ENCODE measurements around the gene AKIRIN2.

AKIRIN2 gene

DNA sequence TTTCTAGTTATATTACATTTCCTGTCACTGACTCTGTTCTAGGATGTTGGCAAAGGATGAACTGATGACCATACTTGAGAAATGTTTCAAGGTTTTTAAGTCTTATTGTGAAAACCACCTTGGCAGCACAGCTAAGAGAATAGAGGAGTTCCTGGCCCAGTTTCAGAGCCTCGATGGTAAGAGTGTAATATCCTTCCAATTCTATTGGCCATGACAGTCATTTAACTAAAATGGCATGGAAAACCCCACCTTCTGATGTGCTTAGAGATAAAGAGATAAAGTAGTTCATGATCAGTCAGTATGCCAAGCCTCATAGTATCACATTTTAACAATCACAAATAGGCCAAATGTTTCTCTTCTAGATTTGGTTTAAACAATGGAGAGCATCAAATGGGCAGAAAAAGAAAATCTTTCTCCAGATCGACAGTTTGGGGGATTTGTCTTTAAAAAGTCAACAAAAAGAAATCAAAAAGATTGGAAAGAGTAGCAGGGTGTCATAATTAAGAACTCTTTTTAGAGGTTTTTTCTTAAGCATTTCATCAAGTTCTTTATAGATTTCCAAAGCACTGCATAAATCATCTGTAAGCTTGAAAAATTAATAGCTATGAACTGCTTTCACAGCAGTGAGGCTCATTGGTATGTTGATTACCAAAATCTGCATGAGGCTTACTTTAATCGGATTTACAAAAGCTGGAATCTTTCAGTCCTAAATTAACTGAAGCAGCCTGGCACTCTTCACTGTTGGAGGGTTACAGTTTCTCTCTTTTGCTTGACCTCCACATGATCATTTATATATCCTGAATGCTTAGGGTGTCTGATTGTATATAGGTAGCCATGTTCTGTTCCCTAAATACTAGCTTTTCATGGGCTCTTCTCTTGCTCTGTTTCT, 48.7 kb downstream of the AKIRIN2 start:
- no peak for DNase-seq

DNA sequence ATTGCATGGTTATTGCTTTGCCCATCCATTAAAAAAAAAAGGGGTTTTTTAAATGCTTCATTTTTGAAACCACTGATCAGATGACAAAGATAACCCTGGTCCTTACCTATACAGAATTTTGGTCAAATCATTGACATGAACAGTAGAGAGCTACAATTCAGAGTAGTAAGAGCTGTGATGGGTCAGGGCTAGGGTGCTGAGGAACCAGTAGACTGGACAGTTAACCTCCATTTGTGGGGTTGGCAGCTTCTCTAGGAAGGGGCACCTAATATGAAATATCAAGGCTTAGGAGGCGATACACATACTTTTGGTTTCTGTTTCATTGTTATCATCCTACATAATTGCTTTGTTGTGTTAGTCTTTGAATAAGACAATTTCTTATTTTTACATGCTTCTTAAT, 57.0 kb downstream of the AKIRIN2 start:
- DNase-seq, result no peak

DNA sequence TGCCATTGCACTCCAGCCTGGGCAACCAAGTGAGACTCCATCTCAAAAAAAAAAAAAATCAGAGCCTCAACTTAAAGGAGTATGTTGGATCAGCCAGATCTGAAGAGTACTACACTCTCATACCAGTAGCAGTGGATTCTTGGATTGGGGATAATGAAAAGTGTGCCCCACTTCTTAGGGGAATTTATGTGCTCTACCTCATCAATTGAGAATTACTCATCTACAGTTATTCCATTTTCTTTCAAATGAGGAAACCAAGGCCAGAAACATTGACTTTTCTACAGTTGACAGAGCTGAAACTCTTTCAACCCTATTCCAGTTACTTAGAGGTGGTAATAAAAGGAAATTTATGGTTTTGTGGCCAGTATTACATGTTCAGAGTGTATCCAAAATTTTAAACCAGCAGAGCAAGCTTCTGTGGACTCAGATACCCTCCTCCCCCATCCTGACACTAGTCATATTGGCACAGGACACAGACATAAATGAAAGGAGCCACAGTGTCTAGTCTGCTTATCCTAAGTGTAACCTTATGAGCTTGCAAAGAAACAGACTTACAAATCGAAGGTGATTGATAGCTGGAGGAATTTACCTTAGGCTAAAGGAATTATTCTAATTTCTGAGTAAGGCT, 60.9 kb downstream of the AKIRIN2 start:
- no peak for DNase-seq

DNA sequence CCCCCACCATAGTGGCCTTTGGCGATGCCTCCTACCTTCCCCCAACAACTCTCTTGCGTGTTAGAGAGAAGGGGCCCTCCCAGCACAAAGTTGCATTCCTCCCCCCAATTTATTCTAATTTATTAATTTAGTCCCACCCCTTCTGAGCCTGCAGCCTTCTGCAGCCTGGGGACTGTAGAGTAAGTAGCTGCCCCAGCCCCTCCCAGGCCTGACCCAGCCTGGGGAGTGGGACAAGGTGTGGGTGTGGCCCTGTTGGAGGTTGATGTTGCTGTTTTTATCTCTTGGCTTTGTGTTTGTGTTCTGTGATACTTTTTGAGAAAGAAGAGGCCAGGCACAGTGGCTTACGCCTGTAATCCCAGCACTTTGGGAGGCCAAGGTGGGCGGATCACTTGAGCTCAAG, 62.7 kb downstream of the AKIRIN2 start:
- no peak for DNase-seq

DNA sequence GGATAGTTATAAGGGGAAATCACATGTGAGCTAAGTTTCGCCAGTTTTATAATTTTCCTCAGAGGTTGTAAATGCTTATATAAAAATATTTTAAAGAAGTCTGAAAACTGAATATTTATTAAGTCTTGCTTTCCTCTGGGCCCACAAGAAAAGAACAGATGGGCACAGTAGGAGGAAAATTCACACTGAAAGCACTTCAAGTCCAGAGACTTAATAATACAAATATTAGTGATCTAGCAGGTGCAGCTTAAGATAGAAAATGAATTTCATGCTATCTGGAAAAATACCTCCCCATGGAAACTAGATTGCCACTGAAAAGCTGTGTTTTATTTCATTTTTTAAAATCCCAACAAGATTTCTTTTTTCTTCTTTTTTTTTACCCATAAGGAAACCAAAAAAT, 64.9 kb downstream of the AKIRIN2 start:
- no peak for DNase-seq

DNA sequence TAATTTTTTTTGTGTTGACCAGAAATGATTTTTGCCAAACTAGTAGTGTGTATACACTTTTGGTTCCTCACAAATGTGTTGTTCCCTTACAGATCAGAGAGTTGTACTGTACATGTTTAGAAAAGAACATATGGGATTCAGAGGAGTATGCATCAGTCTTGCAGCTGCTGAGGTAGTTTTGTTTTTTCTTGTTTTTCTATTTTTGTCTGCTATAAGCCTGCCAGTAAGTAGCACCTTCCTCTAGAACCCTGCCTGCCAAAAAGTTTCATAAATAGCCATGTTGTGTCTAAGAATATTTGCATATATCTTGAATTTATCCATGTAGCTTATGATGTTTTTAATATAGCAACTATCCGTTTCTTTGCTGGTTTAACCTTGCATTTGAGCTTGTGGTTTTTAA, 65.7 kb downstream of the AKIRIN2 start:
- DNase-seq, result no peak

DNA sequence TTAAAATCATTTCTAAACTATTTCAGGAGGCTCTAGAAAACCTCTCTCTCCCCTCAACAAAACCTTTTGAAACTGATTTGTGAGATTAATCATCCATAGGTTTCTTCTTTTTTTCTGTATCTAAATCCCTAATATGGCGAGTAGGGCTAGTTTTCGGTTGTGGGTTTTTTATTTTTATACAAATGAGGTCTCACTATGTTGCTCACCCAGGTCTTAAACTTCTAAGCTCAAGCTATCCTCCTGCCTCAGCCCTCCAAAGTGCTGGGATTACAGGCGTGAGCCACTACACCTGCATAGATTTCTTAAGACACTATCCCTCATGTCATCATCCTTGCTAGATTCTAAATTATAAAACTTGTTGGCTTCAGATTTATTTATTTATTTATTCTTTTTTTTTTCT, 68.2 kb downstream of the AKIRIN2 start:
- DNase-seq, result no peak

DNA sequence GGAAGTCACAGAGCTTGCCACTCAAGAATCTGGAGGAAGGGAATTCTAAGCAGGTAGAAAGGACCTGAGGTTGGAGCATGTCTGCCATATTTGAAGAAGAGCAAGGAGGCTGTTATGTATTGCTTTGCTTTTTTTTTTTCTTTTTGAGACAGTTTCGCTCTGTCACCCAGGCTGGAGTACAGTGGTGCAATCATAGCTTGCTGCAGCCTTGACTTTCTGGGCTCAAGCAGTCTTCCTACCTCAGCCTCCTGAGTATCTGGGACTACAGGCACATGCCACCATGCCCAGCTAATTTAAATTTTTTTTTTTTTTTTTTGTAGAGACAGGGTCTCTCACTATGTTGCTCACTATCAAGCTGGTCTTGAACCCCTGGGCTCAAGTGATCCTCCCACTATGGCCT, 71.3 kb downstream of the AKIRIN2 start:
- no peak for DNase-seq

DNA sequence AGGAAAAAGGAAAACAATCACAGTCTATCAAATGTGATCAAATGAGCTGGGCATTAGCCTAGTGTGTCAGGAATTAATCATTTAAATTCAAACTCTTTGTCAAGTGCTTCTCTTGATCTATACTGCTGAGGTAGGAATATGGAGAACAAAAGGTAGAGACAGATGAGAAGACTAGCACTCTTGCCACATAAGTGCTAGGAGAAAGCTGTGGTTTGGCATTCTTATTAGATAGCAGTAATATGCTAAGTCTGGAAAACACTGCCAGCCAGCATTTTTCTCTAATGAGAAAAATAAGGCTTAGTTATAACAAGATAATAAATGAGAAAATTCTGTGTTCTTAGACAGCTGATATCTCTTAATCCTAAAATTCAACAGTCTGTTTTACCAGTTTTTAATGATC, 73.2 kb downstream of the AKIRIN2 start:
- no peak for DNase-seq

DNA sequence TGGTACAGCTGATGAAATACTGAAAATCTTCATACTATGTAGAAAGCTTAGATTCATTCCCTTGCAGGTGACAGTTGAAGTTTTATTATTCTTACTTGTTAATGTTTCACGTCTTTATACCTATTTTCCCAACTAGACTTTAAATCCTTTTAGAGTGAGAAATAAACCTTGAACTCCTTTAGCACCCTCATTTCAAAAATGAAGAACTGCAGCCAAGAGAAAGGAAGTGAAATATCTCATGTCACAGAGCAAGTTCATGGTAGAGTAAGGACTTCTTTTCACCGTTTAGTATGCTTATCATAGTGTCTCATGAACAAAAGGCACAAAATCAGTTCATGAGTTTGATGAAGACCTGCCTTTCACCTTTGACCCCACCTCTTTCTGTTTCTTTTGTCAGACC, 73.6 kb downstream of the AKIRIN2 start:
- no peak for DNase-seq

All from stimulated activated CD8-positive, alpha-beta memory T cell treated with anti-CD3 and anti-CD28 coated beads, Interleukin-4, amount 100 ng/mL, for 48 hours (primary cell).